ENCODE measurements around the gene SNRNP70.

SNRNP70 gene

GRCh38 chr19:49102303-49102702, 17.1 kb downstream of the SNRNP70 start:
- FAIRE-seq: no peak

- no peak for FAIRE-seq
Observed at GRCh38 chr19:49103331-49104085, 18.3 kb downstream of the SNRNP70 start.

DNA sequence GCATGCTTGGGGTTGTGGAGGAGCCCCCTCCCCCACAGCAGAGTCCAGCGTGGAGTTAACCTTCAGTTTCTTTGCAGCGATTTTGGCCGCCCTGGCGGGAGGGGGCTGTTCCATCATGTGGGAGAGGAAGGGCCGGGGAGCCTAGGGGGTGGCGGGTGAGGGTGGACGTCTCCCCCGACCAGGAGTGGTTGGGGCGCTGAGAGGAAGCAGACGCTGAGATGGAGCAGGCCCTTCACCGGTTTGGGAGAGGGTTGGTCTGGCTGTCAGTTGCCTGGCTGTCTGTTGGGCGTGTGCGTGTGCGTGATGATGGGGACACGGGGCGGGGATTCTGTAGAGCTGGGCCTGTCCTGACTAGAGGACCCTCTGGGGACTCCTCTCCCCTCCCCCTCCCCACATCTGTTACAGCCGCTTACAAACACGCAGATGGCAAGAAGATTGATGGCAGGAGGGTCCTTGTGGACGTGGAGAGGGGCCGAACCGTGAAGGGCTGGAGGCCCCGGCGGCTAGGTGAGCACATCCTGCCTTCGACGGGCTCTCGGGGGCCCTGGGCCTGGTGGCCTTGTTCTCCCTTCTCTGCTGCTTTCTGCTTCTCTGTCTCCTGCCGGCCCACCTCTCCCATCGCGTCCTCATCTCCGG, 19.1 kb downstream of the SNRNP70 start:
- FAIRE-seq: no peak

DNA sequence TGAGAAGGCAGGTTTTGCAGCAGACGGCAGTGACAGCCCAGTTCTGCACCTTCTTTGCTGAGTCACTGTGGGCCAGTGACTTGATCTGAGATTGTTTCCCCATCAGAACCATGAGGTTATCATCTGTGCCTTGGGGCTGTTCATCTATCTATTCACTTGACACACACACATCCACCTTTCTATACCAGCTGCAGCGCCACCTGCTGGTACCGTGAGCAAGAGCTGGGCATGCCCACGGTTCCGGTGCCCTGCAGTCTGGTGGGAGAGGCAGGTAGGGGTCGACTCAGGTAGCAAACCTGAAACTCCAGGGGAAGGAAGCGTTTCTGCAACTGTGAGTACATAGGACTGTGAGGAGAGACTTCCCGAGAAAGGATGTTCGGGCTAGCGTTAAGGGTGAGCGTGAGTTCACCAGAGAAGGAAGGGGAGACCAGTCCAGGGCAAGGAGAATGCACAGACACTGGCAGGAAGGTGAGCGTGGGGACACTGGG, 21.4 kb downstream of the SNRNP70 start:
- no peak for FAIRE-seq

DNA sequence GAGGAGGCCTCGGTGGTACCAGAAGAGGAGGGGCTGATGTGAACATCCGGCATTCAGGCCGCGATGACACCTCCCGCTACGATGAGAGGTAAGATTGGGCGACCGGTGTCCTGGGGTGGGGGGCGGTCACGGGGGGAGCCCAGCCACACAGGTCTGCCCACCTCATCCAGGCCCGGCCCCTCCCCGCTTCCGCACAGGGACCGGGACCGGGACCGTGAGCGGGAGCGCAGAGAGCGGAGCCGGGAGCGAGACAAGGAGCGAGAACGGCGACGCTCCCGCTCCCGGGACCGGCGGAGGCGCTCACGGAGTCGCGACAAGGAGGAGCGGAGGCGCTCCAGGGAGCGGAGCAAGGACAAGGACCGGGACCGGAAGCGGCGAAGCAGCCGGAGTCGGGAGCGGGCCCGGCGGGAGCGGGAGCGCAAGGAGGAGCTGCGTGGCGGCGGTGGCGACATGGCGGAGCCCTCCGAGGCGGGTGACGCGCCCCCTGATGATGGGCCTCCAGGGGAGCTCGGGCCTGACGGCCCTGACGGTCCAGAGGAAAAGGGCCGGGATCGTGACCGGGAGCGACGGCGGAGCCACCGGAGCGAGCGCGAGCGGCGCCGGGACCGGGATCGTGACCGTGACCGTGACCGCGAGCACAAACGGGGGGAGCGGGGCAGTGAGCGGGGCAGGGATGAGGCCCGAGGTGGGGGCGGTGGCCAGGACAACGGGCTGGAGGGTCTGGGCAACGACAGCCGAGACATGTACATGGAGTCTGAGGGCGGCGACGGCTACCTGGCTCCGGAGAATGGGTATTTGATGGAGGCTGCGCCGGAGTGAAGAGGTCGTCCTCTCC, 22.6 kb downstream of the SNRNP70 start:
- no peak for FAIRE-seq

DNA sequence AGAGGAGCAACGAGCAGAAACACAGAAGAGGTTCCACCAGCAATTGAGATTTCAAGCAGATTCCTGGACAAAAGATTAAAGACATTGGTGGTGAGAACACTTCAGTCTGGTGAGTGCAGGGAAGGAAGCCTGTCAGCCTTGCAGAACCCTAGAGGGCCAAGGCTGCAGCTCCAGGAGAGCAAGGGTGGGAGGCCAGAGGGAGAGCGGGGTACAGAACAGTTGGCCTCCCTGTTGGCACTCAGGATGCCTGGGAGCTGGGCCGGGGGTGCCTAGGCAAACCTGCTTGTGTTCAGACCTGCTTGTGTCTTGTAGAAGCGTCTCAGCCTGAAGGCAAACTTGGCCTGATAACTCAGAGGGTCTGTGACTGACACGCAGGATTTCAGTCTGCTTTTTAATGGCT, 23.8 kb downstream of the SNRNP70 start:
- FAIRE-seq: no peak

DNA sequence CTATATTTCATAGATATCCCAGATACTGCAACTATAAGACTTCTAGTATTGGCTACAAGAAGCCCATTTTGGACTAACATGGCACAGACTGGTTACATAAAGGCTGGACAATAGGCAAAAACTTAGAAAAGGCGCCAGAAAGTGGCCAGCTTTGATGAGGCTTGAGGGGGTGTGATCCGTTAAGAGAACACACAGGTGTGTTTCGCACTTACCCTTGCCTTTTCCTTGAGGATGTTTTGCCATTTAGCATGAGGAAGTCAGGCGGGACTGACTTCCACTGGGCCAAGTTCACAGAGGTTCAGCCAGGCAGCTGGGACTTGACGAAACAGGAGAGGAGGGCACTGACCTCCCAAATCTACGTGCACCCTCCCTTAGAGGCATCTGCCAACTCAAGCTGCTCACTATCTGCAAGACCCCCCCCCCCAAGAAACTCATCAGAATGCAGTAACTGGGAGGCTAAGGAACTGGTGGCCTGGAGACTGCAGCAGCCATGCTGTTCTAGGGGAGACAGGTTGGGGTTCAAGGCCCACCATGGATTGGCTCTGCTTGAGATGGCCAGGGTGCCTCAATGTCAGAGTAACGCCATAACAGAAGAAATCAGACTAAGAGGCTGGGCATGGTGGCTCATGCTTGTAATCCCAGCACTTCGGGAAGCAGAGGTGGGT, 24.4 kb downstream of the SNRNP70 start:
- no peak for FAIRE-seq

GRCh38 chr19:49110567-49110966, 25.3 kb downstream of the SNRNP70 start:
- no peak for FAIRE-seq

- FAIRE-seq: no peak
Observed at GRCh38 chr19:49111218-49111998, 26.2 kb downstream of the SNRNP70 start.

- FAIRE-seq: no peak
Observed at GRCh38 chr19:49113762-49114629, 28.7 kb downstream of the SNRNP70 start, which contains the start of gene LIN7B. Gene LIN7B (plus strand): TSS chr19:49114370. CDS start chr19:49114405, 35 bp downstream.

DNA sequence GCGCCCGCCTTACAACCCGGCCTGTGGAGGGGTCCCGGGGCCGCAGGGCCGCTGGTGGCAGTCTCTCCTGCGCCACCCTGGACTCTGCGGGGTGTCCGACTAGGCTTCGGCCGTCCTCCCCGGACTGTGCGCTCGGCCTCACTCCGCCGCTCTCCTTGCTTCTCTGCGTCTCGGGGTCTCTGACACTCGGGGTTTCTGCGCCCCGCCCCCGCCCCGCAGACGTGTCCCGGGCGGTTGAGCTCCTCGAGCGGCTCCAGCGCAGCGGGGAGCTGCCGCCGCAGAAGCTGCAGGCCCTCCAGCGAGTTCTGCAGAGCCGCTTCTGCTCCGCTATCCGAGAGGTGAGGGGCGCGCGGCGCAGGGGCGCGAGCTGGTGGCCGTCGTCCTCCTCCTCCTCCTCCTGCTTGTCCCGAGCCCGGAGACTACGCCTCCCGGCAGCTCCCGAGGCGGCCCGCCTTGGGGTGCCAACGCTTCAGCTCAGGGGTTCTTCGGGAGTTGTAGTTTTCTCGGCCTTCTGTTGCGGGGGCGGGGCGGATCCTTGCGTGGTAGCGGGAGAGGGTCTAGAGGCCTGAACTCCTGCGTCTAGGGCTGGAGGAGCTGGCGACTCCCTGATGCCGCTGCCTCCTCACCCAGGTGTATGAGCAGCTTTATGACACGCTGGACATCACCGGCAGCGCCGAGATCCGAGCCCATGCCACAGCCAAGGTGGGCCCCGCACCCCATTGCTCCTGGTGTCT, 29.5 kb downstream of the SNRNP70 start:
- no peak for FAIRE-seq

- no peak for FAIRE-seq
Observed at GRCh38 chr19:49116544-49116943, 31.3 kb downstream of the SNRNP70 start.

- no peak for FAIRE-seq
Observed at GRCh38 chr19:49117677-49118564, 32.7 kb downstream of the SNRNP70 start.

DNA sequence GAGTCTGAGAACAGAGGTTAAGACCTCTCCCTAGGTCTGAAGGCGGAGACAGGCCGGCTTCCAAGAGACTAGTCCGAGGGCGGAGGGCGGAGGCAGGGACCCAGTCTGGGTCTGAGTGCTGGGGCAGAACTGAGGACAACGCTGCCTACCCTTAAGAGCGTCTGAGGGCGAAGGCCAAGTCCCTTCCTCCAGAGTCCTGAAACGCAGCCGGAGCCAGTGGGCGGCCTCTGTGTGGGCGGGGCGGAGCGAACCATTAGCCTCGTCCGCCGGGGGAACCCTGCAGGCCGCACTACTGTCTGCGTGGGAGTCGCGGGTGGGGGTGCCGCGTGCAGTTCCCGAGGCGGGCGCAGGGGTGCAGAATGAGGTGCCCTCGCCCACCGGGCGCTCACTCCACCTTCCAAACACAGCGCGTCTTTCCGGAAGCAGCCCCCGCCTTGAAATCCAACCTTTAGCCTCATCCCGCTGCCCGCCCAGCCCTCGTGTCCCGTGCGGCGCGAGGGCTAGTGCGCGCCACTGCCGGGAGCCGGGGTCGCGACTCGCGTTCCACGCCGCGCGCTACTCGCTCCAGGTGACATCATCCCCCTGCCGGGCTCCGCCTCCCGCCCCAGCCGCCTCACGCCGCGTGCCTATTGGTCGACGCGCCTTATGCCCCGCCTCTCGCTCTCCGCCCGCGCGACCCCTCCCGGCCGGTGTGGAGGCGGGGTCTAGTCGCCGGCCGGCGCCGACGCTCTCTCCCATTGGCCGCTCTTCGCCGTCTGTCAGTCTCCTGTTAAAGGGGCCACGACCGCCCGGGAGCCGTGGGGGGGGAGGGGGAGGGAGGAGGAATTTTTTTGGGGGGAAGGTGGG, 33.5 kb downstream of the SNRNP70 start, which contains the start of gene C19orf73:
C19orf73 (minus strand) TSS at position 579 of the 846 bp plus-strand sequence; CDS start at position 458, 121 bp downstream.
- no peak for FAIRE-seq

- FAIRE-seq: no peak
Observed at GRCh38 chr19:49119411-49120324, 34.4 kb downstream of the SNRNP70 start, which contains the start of gene PPFIA3. Gene PPFIA3 (plus strand): TSS chr19:49119544. CDS start chr19:49127874, 8,330 bp downstream.

- FAIRE-seq: no peak
Observed at GRCh38 chr19:49120325-49120683, 35.1 kb downstream of the SNRNP70 start.

DNA sequence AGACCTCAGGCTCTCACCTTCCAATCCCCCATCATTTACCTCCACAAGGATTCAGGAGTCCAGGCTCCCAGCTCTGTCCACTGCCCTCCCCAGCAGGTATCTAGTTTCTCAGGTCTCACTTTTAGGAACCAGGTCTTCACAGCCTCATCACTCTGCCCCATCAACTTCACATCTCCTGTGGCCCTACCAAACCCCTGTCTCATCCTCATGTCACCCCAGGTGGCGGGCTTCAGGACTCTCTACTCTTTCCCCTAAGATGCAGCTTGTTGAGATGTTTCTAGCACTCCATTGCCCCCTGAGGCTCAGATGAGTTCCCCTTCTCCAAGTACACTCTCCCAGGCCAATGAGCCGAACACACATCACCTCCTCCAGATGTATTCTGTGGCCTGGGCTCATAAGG, 35.6 kb downstream of the SNRNP70 start:
- FAIRE-seq: no peak

Data from TTC549 (cell line).